ENCODE measurements around the gene SLC25A10. TPM values are rescaled to one million over a fixed set of nuclear protein-coding genes. Genes with fewer than 3 reads are reported as not detected.

The SLC25A10 gene
- total RNA-seq, 1 experiment from 2014 or later: 30.9 TPM

GRCh38 chr17:81741049-81741593 lies 29.0 kb downstream of the SLC25A10 start:
- no peaks in the 10 kb centered on the region for H3K23me2 ChIP-seq (ENCODE audit: insufficient read length, low read depth, low read length, poor library complexity, severe bottlenecking)
- H3K18ac ChIP-seq (ENCODE audit: insufficient read length, low read depth, low read length): no peak overlapping the region
- no peak overlapping the region for H2BK12ac ChIP-seq (ENCODE audit: insufficient read length, low read depth, low read length)
- H3K27ac ChIP-seq (ENCODE audit: insufficient read length, low read depth, low read length): no peak overlapping the region
- H2BK20ac ChIP-seq (ENCODE audit: low read depth, low read length, poor library complexity, severe bottlenecking): no peak overlapping the region
- no peak overlapping the region for H4K91ac ChIP-seq (ENCODE audit: insufficient read length, low read depth, low read length)
- H2AK5ac ChIP-seq (ENCODE audit: insufficient read length, low read length): no peak overlapping the region
- no peak overlapping the region for H3K56ac ChIP-seq (ENCODE audit: insufficient read length, low read depth, low read length)
- H3K9ac ChIP-seq (ENCODE audit: extremely low read depth, insufficient read length, low read length): no peak overlapping the region
- no peaks in the 10 kb centered on the region for H3K4me1 ChIP-seq (ENCODE audit: insufficient read depth, low read length)
- no peaks in the 10 kb centered on the region for H4K20me1 ChIP-seq (ENCODE audit: control insufficient read depth, insufficient read depth, insufficient read length)
- Mint-ChIP-seq H3K4me3 (0 out of 5 replicates have a peak overlapping the region, but pooled peaks of 1 of the 2 experiments have one; percentile 32), H3K36me3 (ENCODE audit: insufficient read depth in 1 of 3, low read depth in 3 of 3) (no peaks in the 10 kb centered on the region), H3K9me3 (peaks cover 0 to 4% of the 10 kb centered on the region in 2 experiments; a peak in 2 of 5 replicates), H3K27ac (no peak overlapping the region), H3K4me1 (no peaks in the 10 kb centered on the region), H3K27me3 (ENCODE audit: low read depth) (peaks cover 13% of the 10 kb centered on the region)
- H2AFZ ChIP-seq (ENCODE audit: low read length): no peak overlapping the region
- no peak overlapping the region for H2BK5ac ChIP-seq (ENCODE audit: insufficient read length, low read length)
- no CpG with 5 or more reads among the region's 22 CpGs for WGBS (ENCODE audit: extremely low coverage, insufficient read length, low lambda C conversion rate)
- H3K79me1 ChIP-seq (ENCODE audit: insufficient read depth, low read depth, low read length, poor library complexity, severe bottlenecking): no peaks in the 10 kb centered on the region
- H3K79me2 ChIP-seq (ENCODE audit: insufficient read depth, low read length): no peaks in the 10 kb centered on the region
- H2BK15ac ChIP-seq (ENCODE audit: low read depth, low read length): no peak overlapping the region
- no peak overlapping the region for H4K5ac ChIP-seq (ENCODE audit: insufficient read length, low read depth, low read length)
- H3K4ac ChIP-seq (ENCODE audit: low read depth, low read length): no peak overlapping the region
- H3K14ac ChIP-seq (ENCODE audit: insufficient read depth, low read length): no peak overlapping the region
- no peak overlapping the region for H3K4me2 ChIP-seq (ENCODE audit: insufficient read depth, insufficient read length, low read length)
- H4K8ac ChIP-seq (replicated peaks; ENCODE audit: insufficient read length, low read depth, low read length): no peak overlapping the region
- no peak for DNase-seq
- TF ChIP-seq CTCF (conservative IDR thresholded peaks at IDR 0.05): no peak
- H3K23ac ChIP-seq (ENCODE audit: insufficient read length, low read depth, low read length): no peak overlapping the region
- H3K27me3 ChIP-seq (ENCODE audit: insufficient read depth, low read length): no peaks in the 10 kb centered on the region
- no peak overlapping the region for H3T11ph ChIP-seq (ENCODE audit: low read length)
- no peak overlapping the region for H2BK120ac ChIP-seq (ENCODE audit: low read depth, low read length, poor library complexity, severe bottlenecking)
- H3K9me3 ChIP-seq (ENCODE audit: control insufficient read depth, low read depth, low read length): no peaks in the 10 kb centered on the region
